ENCODE measurements around the gene ZDHHC22.

GRCh38 chr14:77098529-77099353 lies 42.9 kb downstream of the ZDHHC22 start:
- TF ChIP-seq CTCF (IDR thresholded peaks at IDR 0.05; ENCODE audit: insufficient read depth, low read length) (no peak), POLR2AphosphoS5 (IDR thresholded peaks at IDR 0.05; ENCODE audit: low read depth) (no peak), REST (IDR thresholded peaks at IDR 0.05; ENCODE audit: insufficient replicate concordance, low read depth) (no peak), GABPA (IDR thresholded peaks at IDR 0.05; ENCODE audit: low read depth) (no peak), SPI1 (IDR thresholded peaks at IDR 0.05; ENCODE audit: borderline replicate concordance, low read depth) (no peak)
